ENCODE results near the gene GNG13.

GNG13 gene

GRCh38 chr16:813204-813915 is 12.8 kb upstream of the GNG13 start:
- no peak for DNase-seq

DNA sequence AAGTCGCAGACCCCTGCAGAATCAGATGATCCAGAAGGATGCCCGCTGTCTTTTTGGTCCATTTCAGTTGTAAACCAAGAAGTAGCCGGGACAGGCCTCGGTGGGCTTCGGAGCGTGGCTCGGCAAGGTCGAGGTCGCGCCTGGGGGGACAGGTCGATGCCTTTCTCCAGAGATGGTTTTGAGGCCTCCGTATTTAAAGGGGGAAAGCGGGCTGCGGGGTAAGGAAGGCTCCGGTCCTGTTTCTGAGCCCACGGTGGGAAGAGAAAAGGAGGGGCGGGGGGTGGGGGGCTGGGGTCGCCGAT is 7.5 kb upstream of the GNG13 start:
- no peak for DNase-seq

DNA sequence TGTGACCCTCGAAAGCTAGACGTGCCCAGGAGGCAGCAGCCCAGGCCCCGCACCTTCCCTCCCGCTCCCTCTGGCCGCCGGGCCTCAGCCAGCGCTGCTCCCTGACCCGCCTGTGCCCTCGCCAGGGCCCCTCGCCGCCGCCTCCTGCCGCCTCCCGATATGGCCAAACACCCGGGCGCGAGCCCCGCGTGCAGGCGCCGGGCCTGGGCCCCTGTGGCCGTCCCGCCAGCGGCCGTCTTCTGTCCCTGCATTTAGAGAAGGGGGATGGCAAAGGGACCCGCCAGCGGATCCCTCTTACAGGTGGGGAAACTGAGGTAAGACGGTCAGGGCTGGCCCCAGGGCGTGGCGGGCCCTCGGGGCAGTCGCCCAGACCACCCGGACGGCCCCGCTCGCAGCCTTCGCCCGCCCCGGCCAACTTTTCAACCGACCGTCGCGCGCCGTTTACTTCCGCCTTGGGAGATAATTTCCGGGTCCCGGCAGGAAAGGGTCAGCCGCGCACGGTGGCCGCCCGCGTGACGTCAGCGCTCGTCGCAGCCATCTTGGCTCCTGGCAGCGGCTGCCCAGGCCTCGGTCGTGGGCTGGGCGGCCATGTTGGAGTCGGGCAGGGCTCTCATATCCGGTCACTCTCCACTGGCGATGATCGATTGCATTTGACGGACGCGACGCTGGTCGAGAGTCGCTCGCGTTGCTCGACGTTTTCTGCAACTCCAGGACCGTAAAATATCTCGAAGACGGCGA is 7.0 kb upstream of the GNG13 start:
- DNase-seq = peak; percentile 81

DNA sequence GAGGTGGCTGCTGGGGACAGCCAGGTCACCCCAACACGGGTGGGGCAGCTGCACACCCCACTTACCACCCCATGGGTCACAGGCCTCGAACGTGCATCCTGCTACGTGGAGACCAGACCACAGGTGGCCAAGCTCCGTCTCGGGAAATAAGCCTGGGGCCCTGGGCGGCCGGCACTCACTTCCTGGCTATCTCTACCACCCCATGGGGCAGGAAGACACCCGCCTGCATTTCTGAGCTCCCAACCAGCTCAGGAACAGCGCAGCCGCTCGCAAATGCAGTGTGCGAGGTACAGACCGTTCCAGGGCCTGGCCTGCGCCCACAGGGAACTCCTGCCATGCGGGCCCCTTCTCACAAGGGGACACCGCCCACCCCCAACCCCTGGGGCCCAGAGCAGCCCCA is 4.9 kb upstream of the GNG13 start:
- DNase-seq = no peak

DNA sequence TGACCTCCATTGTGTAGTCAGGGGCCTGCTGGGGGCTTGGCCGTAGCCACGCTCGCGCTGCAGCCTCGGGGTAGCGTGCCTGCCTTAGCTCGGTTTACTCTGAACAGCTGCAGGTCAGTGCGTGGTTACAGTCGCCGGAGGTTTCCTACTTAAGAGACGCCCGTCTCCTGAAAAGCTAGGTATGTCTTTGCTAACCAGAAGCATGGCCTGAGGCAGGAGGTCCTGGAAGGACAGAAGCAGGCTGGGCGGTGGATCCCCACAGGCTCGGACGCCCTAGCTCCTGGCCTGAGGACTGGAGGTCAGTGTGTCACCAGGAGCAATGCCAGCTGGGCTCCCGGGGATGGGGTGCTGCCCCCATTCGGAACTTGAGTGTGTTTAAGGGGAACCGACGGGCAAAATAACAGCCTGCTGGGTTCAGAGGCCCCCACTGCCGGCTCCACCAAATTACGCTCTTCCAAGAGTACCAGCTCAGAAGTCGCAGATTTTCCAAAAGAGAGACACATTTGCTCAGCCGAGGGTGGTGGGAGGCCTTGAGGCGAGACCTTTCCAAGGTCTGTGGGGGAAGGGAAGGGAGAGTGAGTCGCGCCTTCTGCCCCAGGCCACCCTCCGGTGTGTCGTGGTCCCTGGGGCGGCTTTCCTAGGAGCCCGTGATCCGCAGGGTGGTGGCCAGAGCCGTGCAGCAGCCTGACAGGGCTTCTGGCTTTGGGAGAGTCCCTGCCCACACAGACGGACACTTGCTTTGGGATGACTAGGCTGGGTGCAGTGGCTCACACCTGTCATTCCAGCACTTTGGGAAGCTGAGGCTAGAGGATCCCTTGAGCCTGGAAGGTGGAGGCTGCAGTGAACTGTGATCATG is 3.9 kb upstream of the GNG13 start:
- no peak for DNase-seq

- DNase-seq = no peak
These were observed 3.2 kb upstream of the GNG13 start for GRCh38 chr16:803754-804080.

GRCh38 chr16:802914-803753 is 2.6 kb upstream of the GNG13 start:
- DNase-seq = no peak

DNA sequence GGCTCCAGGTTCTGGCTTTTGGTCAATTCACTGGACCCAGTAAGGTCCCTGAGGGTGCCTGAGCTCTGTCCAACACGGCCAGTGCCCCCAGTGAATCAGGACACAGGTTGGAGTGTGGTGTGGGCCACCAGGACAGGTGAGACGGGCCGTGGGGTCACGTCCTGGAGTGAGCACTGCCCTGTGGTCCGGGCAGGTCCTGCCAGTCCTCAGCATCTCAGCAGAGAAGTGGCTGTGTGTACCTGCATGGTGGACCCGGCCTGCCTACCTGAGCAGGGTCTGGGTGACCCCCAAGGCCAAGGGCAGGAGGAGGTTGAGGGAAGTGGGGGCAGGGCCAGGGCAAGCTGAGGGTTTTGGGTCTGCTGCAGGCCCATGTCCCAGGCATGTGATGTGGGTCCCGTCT is 1.9 kb upstream of the GNG13 start:
- DNase-seq = no peak

GRCh38 chr16:801584-802363 is 1.2 kb upstream of the GNG13 start:
- DNase-seq = no peak

GRCh38 chr16:800834-801511 is 439 bp upstream of the GNG13 start:
- DNase-seq = no peak

DNA sequence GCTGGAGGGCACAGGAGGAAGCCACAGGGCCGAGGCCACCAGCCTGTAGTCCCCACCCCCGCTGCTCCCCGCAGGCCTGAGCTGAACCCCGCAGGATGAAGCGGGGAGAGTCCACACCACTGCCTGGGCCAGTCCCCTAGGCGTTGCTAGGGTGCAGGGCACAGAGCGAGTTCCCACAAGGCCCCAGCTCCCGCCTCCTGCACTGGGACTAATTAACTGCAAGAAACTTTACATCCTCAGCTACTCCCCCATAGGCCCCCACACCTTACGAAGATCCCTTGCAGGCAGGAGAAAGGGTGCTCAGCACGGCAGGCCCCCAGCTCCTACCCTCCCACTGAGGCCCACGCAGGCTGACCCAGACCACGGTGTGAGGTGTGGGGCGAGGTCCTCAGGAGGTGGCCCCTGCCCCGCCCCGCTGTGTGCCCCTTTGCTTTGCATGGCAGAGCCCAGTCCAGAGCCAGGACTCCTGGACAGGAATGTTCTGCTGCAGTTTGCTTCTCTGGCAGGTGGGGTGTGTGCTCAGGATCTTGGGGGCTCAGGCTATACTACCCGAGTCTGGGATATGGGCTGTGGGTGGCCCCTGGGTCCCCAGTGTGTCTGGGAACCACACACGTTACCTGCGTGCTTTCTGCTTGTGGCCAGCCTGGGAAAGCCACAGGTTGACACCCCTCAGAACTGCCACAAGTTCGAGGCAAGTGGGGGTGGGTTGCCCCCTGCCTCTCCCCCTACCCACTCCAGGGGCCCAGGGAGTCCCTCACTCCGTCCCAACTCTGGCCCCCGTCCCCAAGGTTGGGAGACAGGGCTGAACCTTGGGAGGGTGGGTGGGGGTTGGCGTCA is 1.2 kb downstream of the GNG13 start:
- no peak for DNase-seq

- DNase-seq = no peak
These were observed 1.9 kb downstream of the GNG13 start for GRCh38 chr16:798666-799065.

DNA sequence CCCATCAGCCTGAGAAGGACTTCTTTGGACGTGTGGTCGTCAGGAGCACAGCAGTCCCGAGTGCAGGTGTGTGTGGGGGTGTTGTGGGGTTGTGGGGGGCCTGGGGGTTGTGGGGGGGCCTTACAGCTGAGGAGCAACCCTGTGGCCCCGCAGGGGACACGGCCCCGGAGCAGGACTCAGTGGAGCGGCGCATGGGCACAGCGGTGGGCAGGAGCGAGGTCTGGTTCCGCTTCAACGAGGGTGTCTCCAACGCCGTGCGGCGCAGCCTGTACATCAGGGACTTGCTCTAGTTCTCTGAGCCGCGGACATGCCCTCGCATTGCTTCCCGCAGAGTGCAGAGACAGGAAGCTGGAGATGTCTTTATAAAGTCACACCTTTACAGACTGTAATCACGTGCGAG is 2.8 kb downstream of the GNG13 start:
- DNase-seq = no peak

DNA sequence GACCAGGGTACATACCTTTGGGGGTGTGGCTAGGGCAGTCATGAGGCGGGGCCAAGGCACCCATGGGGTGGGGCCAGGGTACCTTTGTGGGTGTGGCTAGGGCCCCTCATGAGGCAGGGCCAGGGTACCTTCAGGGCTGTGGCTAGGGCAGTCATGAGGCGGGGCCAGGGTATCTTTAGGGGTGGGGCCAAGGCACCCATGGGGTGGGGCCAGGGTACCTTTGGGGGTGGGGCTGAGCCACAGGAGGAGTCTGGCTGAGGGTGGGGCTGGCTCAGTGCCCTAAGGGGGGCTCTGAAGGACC is 3.5 kb downstream of the GNG13 start:
- no peak for DNase-seq

- no peak for DNase-seq
These were observed 4.0 kb downstream of the GNG13 start for GRCh38 chr16:796296-797119.

DNA sequence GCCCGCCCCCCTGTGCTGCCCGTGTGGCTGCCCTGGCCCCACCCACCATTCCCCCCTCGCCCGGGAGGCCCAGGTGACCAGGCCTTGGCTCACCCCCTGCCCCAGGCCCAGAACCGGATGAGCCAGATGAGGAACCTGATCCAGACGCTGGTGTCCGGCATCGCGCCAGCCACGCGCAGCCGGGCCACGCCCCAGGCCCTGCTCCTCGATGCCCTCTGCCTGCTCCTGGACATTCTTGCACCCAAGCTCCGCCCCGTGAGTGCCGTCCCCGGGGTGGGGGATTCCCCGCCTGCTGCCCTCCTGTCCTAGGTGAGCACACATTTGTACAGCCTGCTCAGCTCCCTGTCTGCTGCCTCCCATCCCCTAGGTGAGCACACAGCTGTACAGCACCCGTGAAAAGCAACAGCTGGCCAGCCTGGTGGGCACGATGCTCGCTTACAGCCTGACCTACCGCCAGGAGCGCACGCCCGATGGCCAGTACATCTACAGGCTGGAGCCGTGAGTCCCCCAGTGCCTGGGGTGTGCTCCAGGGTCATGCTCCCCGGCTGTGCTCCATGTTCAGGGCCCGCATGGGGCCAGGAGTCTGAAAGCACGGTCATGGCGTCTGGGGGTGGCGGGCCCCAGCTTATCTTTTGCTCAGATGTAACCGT is 4.8 kb downstream of the GNG13 start:
- no peak for DNase-seq

DNA sequence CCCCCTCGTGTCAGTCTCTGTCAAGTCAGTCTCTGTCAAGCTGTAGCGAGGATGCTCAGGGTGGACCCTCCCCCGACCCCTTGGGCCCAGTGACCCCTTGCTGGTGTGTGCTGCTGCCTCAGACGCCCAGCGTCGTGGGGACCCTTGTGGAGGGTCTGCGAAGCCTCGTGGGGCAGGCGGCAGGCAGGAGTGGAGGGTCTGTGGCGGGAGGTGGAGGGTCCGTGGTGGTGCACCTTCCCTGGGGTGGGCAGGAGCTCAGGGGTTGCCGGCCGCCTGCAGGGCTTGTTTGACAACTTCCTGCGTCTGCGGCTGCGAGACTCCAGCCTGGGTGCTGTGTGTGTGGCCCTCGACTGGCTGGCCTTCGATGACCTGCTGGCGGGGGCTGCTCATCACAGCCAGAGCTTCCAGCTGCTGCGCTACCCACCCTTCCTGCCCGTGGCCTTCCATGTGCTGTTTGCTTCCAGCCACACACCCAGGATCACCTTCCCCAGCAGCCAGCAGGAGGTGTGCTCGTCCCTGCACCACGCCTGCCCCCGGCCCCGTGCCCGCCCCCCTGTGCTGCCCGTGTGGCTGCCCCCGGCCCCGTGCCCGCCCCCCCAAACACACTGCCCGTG is 5.6 kb downstream of the GNG13 start:
- no peak for DNase-seq

DNA sequence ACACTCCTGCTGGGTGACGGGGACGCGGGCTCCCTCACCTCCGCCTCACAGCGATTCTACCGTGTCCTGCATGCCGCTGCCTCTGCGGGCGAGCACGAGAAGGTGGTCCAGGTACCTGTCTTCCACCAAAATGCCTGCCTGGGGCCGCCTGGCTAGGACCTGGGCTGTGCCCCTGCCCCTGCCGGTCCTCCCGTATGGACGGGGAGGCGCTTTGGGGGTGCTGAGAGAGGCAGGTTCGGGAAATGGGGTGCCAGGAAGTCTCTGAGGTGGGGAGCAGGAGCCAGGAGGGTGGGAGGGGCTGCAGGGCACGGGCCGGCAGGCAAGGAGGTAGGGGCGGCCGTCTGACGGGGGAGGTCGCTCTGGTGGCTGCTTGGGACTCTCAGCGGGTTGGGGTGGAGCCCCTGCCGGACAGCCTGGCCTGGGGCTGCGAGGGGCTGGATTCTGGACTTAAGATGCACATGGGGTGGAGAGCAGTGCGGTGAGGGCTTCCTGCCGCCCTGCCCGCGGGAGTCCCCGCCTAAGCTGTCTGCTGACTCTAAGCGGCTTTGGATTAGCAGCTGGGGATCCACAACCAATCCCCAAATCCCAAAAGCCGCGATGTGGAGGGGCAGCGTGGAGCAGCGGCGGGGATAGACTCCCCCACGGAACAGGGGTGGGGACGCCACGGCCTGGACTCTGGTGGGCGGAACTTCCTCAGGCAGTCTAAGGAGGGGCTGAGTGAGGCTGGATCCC is 6.3 kb downstream of the GNG13 start:
- DNase-seq = no peak
